ENCODE measurements around the gene CCDC170. TPM values are rescaled to one million over a fixed set of nuclear protein-coding genes. Genes with fewer than 3 reads are reported as not detected.

CCDC170 gene
- total and polyA plus RNA-seq, 9 of the 15 experiments (the other 6 are each of a cell fraction or from before 2014, with no cell fraction given) = 0.01 to 0.18 (median 0.05) TPM; not detected in 6

DNA sequence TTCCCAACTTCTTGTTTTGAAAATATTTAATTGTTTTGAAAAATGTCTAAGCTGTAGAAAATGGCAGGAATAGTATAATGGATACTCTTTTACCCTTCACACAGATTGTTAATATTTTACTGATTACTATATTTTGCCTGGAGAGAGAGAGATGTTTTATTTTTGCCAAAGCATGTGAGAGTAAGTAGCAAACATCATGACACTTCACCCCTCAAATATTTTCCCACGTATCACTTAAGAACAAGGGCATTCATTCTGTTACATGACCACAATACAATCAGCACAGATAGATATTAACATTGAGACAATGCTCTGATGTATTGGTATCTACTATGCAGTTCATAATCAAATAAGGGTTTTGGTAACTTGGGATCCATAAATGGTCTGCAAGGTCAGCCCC, 116.5 kb downstream of the CCDC170 start:
- no peak for ATAC-seq
- H3K27ac ChIP-seq (ENCODE audit: extremely low read depth, low read depth, low read length) = no peak overlapping the region
- FAIRE-seq = no peak

DNA sequence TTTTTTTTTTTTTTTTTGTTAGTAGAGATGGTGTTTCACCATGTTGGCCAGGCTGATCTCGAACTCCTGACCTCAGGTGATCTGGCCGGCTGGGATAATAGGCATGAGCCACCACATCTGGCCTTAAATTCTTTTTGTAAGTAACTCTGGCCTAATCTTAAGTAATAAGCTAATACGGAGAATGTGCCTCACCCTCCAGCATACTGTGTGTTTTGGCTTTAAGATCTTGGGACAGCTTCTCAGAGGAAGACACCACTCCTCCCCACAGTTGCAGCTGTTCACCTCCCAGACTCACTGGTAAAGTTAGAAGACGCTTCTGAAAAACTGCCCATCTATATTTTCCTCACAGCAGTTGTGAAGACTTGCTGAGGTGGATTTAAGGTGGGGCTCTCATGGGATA, 120.8 kb downstream of the CCDC170 start:
- POLR2A ChIA-PET = no interaction called here
- intact Hi-C loops (cut with micrococcal nuclease) = no loop called here

More for the DNA sequence above, 116.5 kb downstream of the CCDC170 start:
- H3K9me1 ChIP-seq (ENCODE audit: control insufficient read depth, insufficient read depth, low read length) = no peaks in the 10 kb centered on the region
- DNase-seq (ENCODE audit: extremely low read depth in 1 of 4, low spot score in 3 of 4) = no peak
- no TSS peak for BruUV-seq (replicated peaks)
- H3K79me2 ChIP-seq (ENCODE audit: control insufficient read depth, insufficient read depth, low read length) = no peaks in the 10 kb centered on the region
- in situ Hi-C loops (cut with MboI) (no loop called here), intact Hi-C loops (cut with micrococcal nuclease) (no loop called here)
- no peaks in the 10 kb centered on the region for H3K9me3 ChIP-seq (replicated peaks; ENCODE audit: control insufficient read depth, insufficient read depth, low read depth, low read length)
- 0 out of 5 replicates have a peak, but pooled peaks cover 0 to 4% of the 10 kb centered on the region in 2 experiments for H3K27me3 ChIP-seq (ENCODE audit: control insufficient read depth in 2 of 2, insufficient read depth in 2 of 2, low read length in 2 of 2)
- no peak overlapping the region for H3K4me2 ChIP-seq (ENCODE audit: insufficient read depth, low read length)
- ChIA-PET CTCF (ENCODE audit: low intra/inter-chr PET ratio) (no interaction called here), POLR2A (no interaction called here)
- 0% methylated on average over 1 of the region's 1 CpG for WGBS (ENCODE audit: insufficient coverage, low coverage, missing lambda C conversion rate)
- H3K36me3 ChIP-seq (ENCODE audit: control insufficient read depth, insufficient read depth, low read length) = no peaks in the 10 kb centered on the region
- TF ChIP-seq KLF10 (CRISPR knock-in tag; IDR thresholded peaks at IDR 0.05) = no peak
- TF ChIP-seq ATF7 (IDR thresholded peaks at IDR 0.05) = no peak
- TF ChIP-seq SRSF3 (IDR thresholded peaks at IDR 0.05; ENCODE audit: insufficient read depth, low read length) = no peak
- no peak for TF ChIP-seq ZFPM2 (CRISPR knock-in tag; IDR thresholded peaks at IDR 0.05)
- no peak for TF ChIP-seq KDM4B (IDR thresholded peaks at IDR 0.05; ENCODE audit: borderline replicate concordance in 2 of 2, low read depth in 1 of 2)
- no peak for TF ChIP-seq RBM22 (IDR thresholded peaks at IDR 0.05; ENCODE audit: low read depth, low read length, poor library complexity, severe bottlenecking)
- no peak for TF ChIP-seq HDAC6 (IDR thresholded peaks at IDR 0.05; ENCODE audit: low read depth, low read length)
- no peak for TF ChIP-seq SP1 (CRISPR knock-in tag; IDR thresholded peaks at IDR 0.05)
- no peak for TF ChIP-seq SNRNP70 (optimal IDR thresholded peaks at IDR 0.05; ENCODE audit: low read depth, low read length)
- TF ChIP-seq NFATC3 (IDR thresholded peaks at IDR 0.05) = no peak
- no peak for TF ChIP-seq ELF4 (CRISPR knock-in tag; IDR thresholded peaks at IDR 0.05)
- TF ChIP-seq TAF1 (IDR thresholded peaks at IDR 0.05; ENCODE audit: control insufficient read depth, extremely low read depth, insufficient read depth, low read length, severe bottlenecking) = no peak
- TF ChIP-seq NR1H2 (CRISPR knock-in tag; IDR thresholded peaks at IDR 0.05) = no peak
- H3K9ac ChIP-seq (ENCODE audit: insufficient read depth in 1 of 2, low read depth in 2 of 2, low read length in 2 of 2) = no peak overlapping the region
- no peaks in the 10 kb centered on the region for H3K4me1 ChIP-seq (replicated peaks in 1 of 2; ENCODE audit: control insufficient read depth in 2 of 2, insufficient read depth in 2 of 2, low read length in 2 of 2)
- no peak overlapping the region for H2AFZ ChIP-seq (ENCODE audit: low read depth, low read length)
- no peak overlapping the region for H3K4me3 ChIP-seq
- H4K20me1 ChIP-seq (replicated peaks; ENCODE audit: control insufficient read depth, insufficient read depth, low read length) = no peaks in the 10 kb centered on the region

More for the DNA sequence above, 120.8 kb downstream of the CCDC170 start:
- no peaks in the 10 kb centered on the region for H3K79me2 ChIP-seq (ENCODE audit: control insufficient read depth, insufficient read depth, low read length)
- H4K20me1 ChIP-seq (replicated peaks; ENCODE audit: control insufficient read depth, insufficient read depth, low read length) = no peaks in the 10 kb centered on the region
- H3K4me1 ChIP-seq (replicated peaks in 1 of 2; ENCODE audit: control insufficient read depth in 2 of 2, insufficient read depth in 2 of 2, low read length in 2 of 2) = no peaks in the 10 kb centered on the region
- CTCF ChIA-PET (ENCODE audit: low intra/inter-chr PET ratio) = no interaction called here
- TF ChIP-seq SUPT5H (IDR thresholded peaks at IDR 0.05) (no peak), MEIS2 (IDR thresholded peaks at IDR 0.05; ENCODE audit: partially characterized antibody) (no peak), ZNF668 (CRISPR knock-in tag; IDR thresholded peaks at IDR 0.05) (no peak)
- TF ChIP-seq, protein P1, sequence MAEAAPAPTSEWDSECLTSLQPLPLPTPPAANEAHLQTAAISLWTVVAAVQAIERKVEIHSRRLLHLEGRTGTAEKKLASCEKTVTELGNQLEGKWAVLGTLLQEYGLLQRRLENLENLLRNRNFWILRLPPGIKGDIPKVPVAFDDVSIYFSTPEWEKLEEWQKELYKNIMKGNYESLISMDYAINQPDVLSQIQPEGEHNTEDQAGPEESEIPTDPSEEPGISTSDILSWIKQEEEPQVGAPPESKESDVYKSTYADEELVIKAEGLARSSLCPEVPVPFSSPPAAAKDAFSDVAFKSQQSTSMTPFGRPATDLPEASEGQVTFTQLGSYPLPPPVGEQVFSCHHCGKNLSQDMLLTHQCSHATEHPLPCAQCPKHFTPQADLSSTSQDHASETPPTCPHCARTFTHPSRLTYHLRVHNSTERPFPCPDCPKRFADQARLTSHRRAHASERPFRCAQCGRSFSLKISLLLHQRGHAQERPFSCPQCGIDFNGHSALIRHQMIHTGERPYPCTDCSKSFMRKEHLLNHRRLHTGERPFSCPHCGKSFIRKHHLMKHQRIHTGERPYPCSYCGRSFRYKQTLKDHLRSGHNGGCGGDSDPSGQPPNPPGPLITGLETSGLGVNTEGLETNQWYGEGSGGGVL (CRISPR knock-in tag; IDR thresholded peaks at IDR 0.05) = no peak
- TF ChIP-seq, protein P2, sequence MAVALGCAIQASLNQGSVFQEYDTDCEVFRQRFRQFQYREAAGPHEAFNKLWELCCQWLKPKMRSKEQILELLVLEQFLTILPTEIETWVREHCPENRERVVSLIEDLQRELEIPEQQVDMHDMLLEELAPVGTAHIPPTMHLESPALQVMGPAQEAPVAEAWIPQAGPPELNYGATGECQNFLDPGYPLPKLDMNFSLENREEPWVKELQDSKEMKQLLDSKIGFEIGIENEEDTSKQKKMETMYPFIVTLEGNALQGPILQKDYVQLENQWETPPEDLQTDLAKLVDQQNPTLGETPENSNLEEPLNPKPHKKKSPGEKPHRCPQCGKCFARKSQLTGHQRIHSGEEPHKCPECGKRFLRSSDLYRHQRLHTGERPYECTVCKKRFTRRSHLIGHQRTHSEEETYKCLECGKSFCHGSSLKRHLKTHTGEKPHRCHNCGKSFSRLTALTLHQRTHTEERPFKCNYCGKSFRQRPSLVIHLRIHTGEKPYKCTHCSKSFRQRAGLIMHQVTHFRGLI (CRISPR knock-in tag; IDR thresholded peaks at IDR 0.05) = no peak
- TF ChIP-seq, protein P3, sequence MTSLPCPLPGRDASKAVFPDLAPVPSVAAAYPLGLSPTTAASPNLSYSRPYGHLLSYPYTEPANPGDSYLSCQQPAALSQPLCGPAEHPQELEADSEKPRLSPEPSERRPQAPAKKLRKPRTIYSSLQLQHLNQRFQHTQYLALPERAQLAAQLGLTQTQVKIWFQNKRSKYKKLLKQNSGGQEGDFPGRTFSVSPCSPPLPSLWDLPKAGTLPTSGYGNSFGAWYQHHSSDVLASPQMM (CRISPR knock-in tag; IDR thresholded peaks at IDR 0.05) = no peak
- H3K36me3 ChIP-seq (ENCODE audit: control insufficient read depth, insufficient read depth, low read length) = no peaks in the 10 kb centered on the region
- no peak for ATAC-seq
- FAIRE-seq = no peak
- H3K27me3 ChIP-seq (ENCODE audit: control insufficient read depth in 2 of 2, insufficient read depth in 2 of 2, low read length in 2 of 2) = no peaks in the 10 kb centered on the region; a peak in 1 of 5 replicates
- H3K9ac ChIP-seq (ENCODE audit: insufficient read depth in 1 of 2, low read depth in 2 of 2, low read length in 2 of 2) = no peak overlapping the region
- no TSS peak for BruUV-seq (replicated peaks)
- in situ Hi-C loops (cut with MboI) = no loop called here
- no peak for DNase-seq (ENCODE audit: extremely low read depth in 1 of 4, low spot score in 3 of 4)
- no peak overlapping the region for H2AFZ ChIP-seq (ENCODE audit: low read depth, low read length)
- H3K27ac ChIP-seq (ENCODE audit: extremely low read depth, low read depth, low read length) = no peak overlapping the region
- H3K9me3 ChIP-seq (replicated peaks; ENCODE audit: control insufficient read depth, insufficient read depth, low read depth, low read length) = no peaks in the 10 kb centered on the region
- H3K4me2 ChIP-seq (ENCODE audit: insufficient read depth, low read length) = no peak overlapping the region
- WGBS (ENCODE audit: insufficient coverage, low coverage, missing lambda C conversion rate) = 7% methylated on average over 4 of the region's 4 CpGs
- no peaks in the 10 kb centered on the region for H3K9me1 ChIP-seq (ENCODE audit: control insufficient read depth, insufficient read depth, low read length)
- H3K4me3 ChIP-seq = no peak overlapping the region
